C4-2B (cell line): ENCODE measurements around the gene CCS.

Source experiments
- ZFX ChIP-seq: fragments of 450-650 bp; IDR thresholded peaks from 2 replicates; pipeline ENCODE4 v1.6.1; 2017
- TF ChIP-seq, protein P1 (sequence below): fragments of 450-650 bp; conservative IDR thresholded peaks from 2 replicates; pipeline ENCODE4 v1.5.1; 2017; ENCODE audit warnings: mild to moderate bottlenecking

DNA sequence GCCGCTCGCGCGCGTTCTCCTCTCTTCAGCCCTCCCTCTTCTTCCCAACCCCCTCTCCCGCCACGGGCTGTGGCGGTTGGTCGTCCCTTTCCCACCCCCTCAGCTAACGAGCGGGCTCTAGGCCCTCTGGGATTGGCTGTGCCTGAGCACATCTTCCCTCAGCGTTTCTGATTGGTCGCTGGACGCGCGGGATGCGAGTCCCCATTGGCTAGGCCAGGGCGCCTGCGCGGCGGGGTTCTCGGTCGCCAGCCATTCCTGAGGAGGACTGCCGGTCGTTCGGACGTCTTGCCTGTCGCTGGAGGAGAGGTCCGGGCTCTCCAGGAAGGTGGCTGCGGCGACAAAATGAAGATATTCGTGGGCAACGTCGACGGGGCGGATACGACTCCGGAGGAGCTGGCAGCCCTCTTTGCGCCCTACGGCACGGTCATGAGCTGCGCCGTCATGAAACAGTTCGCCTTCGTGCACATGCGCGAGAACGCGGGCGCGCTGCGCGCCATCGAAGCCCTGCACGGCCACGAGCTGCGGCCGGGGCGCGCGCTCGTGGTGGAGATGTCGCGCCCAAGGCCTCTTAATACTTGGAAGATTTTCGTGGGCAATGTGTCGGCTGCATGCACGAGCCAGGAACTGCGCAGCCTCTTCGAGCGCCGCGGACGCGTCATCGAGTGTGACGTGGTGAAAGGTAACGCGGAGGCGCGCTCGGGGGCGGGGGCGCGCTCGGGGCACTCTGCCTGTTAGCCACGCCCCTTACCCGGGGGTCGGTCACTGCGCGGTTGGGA lies 23.6 kb downstream of the CCS start, which contains the start of gene RBM14:
- TF ChIP-seq, protein P1, sequence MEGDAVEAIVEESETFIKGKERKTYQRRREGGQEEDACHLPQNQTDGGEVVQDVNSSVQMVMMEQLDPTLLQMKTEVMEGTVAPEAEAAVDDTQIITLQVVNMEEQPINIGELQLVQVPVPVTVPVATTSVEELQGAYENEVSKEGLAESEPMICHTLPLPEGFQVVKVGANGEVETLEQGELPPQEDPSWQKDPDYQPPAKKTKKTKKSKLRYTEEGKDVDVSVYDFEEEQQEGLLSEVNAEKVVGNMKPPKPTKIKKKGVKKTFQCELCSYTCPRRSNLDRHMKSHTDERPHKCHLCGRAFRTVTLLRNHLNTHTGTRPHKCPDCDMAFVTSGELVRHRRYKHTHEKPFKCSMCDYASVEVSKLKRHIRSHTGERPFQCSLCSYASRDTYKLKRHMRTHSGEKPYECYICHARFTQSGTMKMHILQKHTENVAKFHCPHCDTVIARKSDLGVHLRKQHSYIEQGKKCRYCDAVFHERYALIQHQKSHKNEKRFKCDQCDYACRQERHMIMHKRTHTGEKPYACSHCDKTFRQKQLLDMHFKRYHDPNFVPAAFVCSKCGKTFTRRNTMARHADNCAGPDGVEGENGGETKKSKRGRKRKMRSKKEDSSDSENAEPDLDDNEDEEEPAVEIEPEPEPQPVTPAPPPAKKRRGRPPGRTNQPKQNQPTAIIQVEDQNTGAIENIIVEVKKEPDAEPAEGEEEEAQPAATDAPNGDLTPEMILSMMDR, result no peak
- TF ChIP-seq ZFX, result peak; percentile 84
